Keratinocyte (primary cell): ENCODE data around the gene BAIAP2L2.

Experiments
- EZH2 ChIP-seq: IDR thresholded peaks from one replicate; pipeline ENCODE4 v1.6.1; 2012; ENCODE audit warnings: inconsistent platforms, mild to moderate bottlenecking, low read length, moderate library complexity
- TF ChIP-seq, protein P1 (sequence below), 3 experiments: IDR thresholded peaks in 1 of 3; conservative IDR thresholded peaks in 1 of 3; optimal IDR thresholded peaks in 1 of 3; 2 replicates in 2 of 3; 3 replicates in 1 of 3; pipeline versions ENCODE3 to v1.5.1; 2011; ENCODE audit warnings: low read length in 3 of 3, mild to moderate bottlenecking in 3 of 3, moderate library complexity in 2 of 3, control low read depth in 1 of 3, inconsistent platforms in 1 of 3; ENCODE audit not compliant: insufficient read depth in 2 of 3; ENCODE audit errors: extremely low read depth in 1 of 3

DNA sequence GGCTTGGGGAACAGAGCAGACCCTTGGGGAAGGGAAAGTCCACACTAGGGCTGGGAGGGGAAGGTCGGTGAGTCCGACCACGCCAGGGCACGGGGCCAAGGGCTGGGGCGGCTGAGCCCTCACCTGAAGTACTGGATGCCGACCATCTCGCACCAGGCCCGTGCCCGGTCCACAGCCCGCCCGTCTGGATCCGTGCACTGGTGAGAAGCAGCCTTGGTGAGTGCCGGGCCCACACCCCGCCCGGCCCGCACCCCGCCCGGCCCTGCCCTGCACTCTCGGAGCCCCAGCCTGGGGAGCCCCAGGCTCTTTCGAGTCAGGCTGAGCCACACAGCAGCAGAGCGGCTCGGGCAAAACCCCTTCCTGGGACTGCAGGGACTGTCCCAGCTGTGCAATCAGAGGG is 1.9 kb upstream of the BAIAP2L2 start:
- TF ChIP-seq, protein P1, sequence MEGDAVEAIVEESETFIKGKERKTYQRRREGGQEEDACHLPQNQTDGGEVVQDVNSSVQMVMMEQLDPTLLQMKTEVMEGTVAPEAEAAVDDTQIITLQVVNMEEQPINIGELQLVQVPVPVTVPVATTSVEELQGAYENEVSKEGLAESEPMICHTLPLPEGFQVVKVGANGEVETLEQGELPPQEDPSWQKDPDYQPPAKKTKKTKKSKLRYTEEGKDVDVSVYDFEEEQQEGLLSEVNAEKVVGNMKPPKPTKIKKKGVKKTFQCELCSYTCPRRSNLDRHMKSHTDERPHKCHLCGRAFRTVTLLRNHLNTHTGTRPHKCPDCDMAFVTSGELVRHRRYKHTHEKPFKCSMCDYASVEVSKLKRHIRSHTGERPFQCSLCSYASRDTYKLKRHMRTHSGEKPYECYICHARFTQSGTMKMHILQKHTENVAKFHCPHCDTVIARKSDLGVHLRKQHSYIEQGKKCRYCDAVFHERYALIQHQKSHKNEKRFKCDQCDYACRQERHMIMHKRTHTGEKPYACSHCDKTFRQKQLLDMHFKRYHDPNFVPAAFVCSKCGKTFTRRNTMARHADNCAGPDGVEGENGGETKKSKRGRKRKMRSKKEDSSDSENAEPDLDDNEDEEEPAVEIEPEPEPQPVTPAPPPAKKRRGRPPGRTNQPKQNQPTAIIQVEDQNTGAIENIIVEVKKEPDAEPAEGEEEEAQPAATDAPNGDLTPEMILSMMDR (optimal IDR thresholded peaks at IDR 0.05 in 1 of 3, IDR thresholded peaks at IDR 0.05 in 1 of 3, conservative IDR thresholded peaks at IDR 0.05 in 1 of 3; ENCODE audit: extremely low read depth in 1 of 3, insufficient read depth in 2 of 3, low read length in 3 of 3): no peak
- TF ChIP-seq EZH2: no peak
